Left kidney (tissue), 8 donors: ENCODE measurements around the gene POLR2F. TPM values are rescaled to one million over a fixed set of nuclear protein-coding genes. Genes with fewer than 3 reads are reported as not detected.

Source experiments
- DNase-seq: peaks from one replicate; pipeline ENCODE4 v3.0.0-alpha.2; 2013
- long read RNA-seq, 8 donors: transcript quantifications; one replicate each; lab custom pipeline, GENCODE V29; 2026
- polyA plus RNA-seq: library from polyadenylated mRNA; unstranded; fragments of 120-200 nt; gene quantifications from one replicate; pipeline ENCODE4 v1.2.1, GENCODE V29; 2013; ENCODE audit not compliant: insufficient read length

Gene POLR2F
- 61.8 TPM for polyA plus RNA-seq
- long read RNA-seq, donor 1, transcript POLR2F-205 (5 exons, 2,106 nt): major isoform, 80 of 98 reads
- long read RNA-seq, donor 1, partial matches to known transcripts: 10 of 98 reads
- long read RNA-seq, donor 1, other reads (novel, unspliced or antisense): 0 of 98 reads
- long read RNA-seq, donor 2, transcript POLR2F-205 (5 exons, 2,106 nt): major isoform, 64 of 81 reads
- long read RNA-seq, donor 2, partial matches to known transcripts: 13 of 81 reads
- long read RNA-seq, donor 2, other reads (novel, unspliced or antisense): 0 of 81 reads
- long read RNA-seq, donor 3, transcript POLR2F-205 (5 exons, 2,106 nt): major isoform, 58 of 69 reads
- long read RNA-seq, donor 3, partial matches to known transcripts: 6 of 69 reads
- long read RNA-seq, donor 3, other reads (novel, unspliced or antisense): 0 of 69 reads
- long read RNA-seq, donor 4, transcript POLR2F-205 (5 exons, 2,106 nt): major isoform, 13 of 22 reads
- long read RNA-seq, donor 4, partial matches to known transcripts: 7 of 22 reads
- long read RNA-seq, donor 4, other reads (novel, unspliced or antisense): 0 of 22 reads
- long read RNA-seq, donor 5, transcript POLR2F-213 (4 exons, 760 nt): minor isoform, 5 of 201 reads
- long read RNA-seq, donor 5, transcript POLR2F-209 (5 exons, 615 nt): minor isoform, 5 of 201 reads
- long read RNA-seq, donor 5, transcript POLR2F-205 (5 exons, 2,106 nt): major isoform, 161 of 201 reads
- long read RNA-seq, donor 5, partial matches to known transcripts: 12 of 201 reads
- long read RNA-seq, donor 5, other reads (novel, unspliced or antisense): 16 of 201 reads
- long read RNA-seq, donor 6, transcript POLR2F-205 (5 exons, 2,106 nt): major isoform, 84 of 118 reads
- long read RNA-seq, donor 6, partial matches to known transcripts: 13 of 118 reads
- long read RNA-seq, donor 6, other reads (novel, unspliced or antisense): 15 of 118 reads
- long read RNA-seq, donor 7, transcript POLR2F-205 (5 exons, 2,106 nt): major isoform, 106 of 124 reads
- long read RNA-seq, donor 7, partial matches to known transcripts: 6 of 124 reads
- long read RNA-seq, donor 7, other reads (novel, unspliced or antisense): 5 of 124 reads
- long read RNA-seq, donor 8, transcript POLR2F-205 (5 exons, 2,106 nt): major isoform, 32 of 36 reads
- long read RNA-seq, donor 8, partial matches to known transcripts: 0 of 36 reads
- long read RNA-seq, donor 8, other reads (novel, unspliced or antisense): 0 of 36 reads

GRCh38 chr22:37953437-37954179, at the start of gene POLR2F, which contains the start of gene C22orf23:
POLR2F (plus strand) TSS chr22:37953699; CDS start chr22:37953788, 89 bp downstream.
C22orf23 (minus strand) TSS chr22:37953601; CDS start chr22:37953149, 452 bp downstream.
- DNase-seq: peak; percentile 96

- no peak for DNase-seq
These were observed 48.6 kb upstream of the POLR2F start for GRCh38 chr22:37904572-37905533.

- DNase-seq: no peak
These were observed 47.8 kb upstream of the POLR2F start, which contains the start of gene MICALL1 for GRCh38 chr22:37905534-37906363. MICALL1 (plus strand) TSS chr22:37906297; CDS start chr22:37906423, 126 bp downstream.

- DNase-seq: no peak
These were observed 47.0 kb upstream of the POLR2F start for GRCh38 chr22:37906364-37907008.

- DNase-seq: no peak
These were observed 46.2 kb upstream of the POLR2F start for GRCh38 chr22:37907036-37907954.

- no peak for DNase-seq
These were observed 43.7 kb upstream of the POLR2F start for GRCh38 chr22:37909766-37910165.

- DNase-seq: no peak
These were observed 42.4 kb upstream of the POLR2F start for GRCh38 chr22:37910890-37911672.

GRCh38 chr22:37911697-37912096, 41.8 kb upstream of the POLR2F start:
- no peak for DNase-seq

- no peak for DNase-seq
These were observed 41.3 kb upstream of the POLR2F start for GRCh38 chr22:37912171-37912570.

- DNase-seq: no peak
These were observed 40.2 kb upstream of the POLR2F start for GRCh38 chr22:37913233-37913721.

- DNase-seq: no peak
These were observed 37.2 kb upstream of the POLR2F start for GRCh38 chr22:37916311-37916710.

- no peak for DNase-seq
These were observed 35.5 kb upstream of the POLR2F start for GRCh38 chr22:37917874-37918548.

- DNase-seq: no peak
These were observed 34.8 kb upstream of the POLR2F start for GRCh38 chr22:37918580-37919270.

GRCh38 chr22:37920126-37920525, 33.4 kb upstream of the POLR2F start:
- DNase-seq: no peak

- no peak for DNase-seq
These were observed 31.3 kb upstream of the POLR2F start for GRCh38 chr22:37922191-37922590.
